PFSK-1 (cell line): ENCODE results near the gene ELP2.

ENCODE experiments used
- FOXP2 ChIP-seq: optimal IDR thresholded peaks from 2 replicates; pipeline ENCODE3; 2011; ENCODE audit warnings: borderline replicate concordance, control low read depth, inconsistent platforms; ENCODE audit not compliant: insufficient read depth; ENCODE audit errors: extremely low read length, extremely low read depth
- POLR2AphosphoS5 ChIP-seq: IDR thresholded peaks from 2 replicates; pipeline ENCODE4 v1.6.1; 2012; ENCODE audit warnings: low read depth, mild to moderate bottlenecking, control low read depth, low read length, moderate library complexity
- SIN3A ChIP-seq: IDR thresholded peaks from 2 replicates; pipeline ENCODE4 v1.6.1; 2012; ENCODE audit warnings: mild to moderate bottlenecking, low read length, moderate library complexity, borderline replicate concordance; ENCODE audit not compliant: insufficient read depth
- TAF1 ChIP-seq: IDR thresholded peaks from 2 replicates; pipeline ENCODE4 v1.6.1; 2012; ENCODE audit warnings: low read length, control low read depth, borderline replicate concordance; ENCODE audit not compliant: insufficient read depth

GRCh38 chr18:36185901-36186460, 56.3 kb downstream of the ELP2 start:
- TF ChIP-seq POLR2AphosphoS5 = no peak
- no peak for TF ChIP-seq TAF1
- TF ChIP-seq SIN3A = no peak
- TF ChIP-seq FOXP2 = no peak
